ENCODE measurements around the gene NLE1. TPM values are rescaled to one million over a fixed set of nuclear protein-coding genes. Genes with fewer than 3 reads are reported as not detected.
"Not testable (repeated sequence)": the region's sequence is repeated elsewhere in the genome, so short reads cannot be mapped to it uniquely, and the experiment has no call there.

The NLE1 gene
- 1 to 10 TPM; 5.5 to 6.7 TPM for total RNA-seq
- long read RNA-seq, partial matches to known transcripts = 1 of 8 reads
- long read RNA-seq, other reads (novel, unspliced or antisense) = 4 of 8 reads

- DNase-seq (peak; percentile 88), ATAC-seq (peak; percentile 93 to 94)
- intact Hi-C loops (cut with DNase I) = no loop called here
Measured at GRCh38 chr17:35141681-35142466, at the start of gene NLE1. NLE1 (minus strand) TSS chr17:35142303; CDS start chr17:35142275, 28 bp downstream.

GRCh38 chr17:35191001-35191695 lies 49.0 kb upstream of the NLE1 start:
- intact Hi-C loops (cut with DNase I) = no loop called here
- DNase-seq (no peak), ATAC-seq (no peak)

GRCh38 chr17:35189291-35189690 lies 47.2 kb upstream of the NLE1 start:
- ATAC-seq = no peak
- intact Hi-C loops (cut with DNase I) = no loop called here
- no peak for DNase-seq

GRCh38 chr17:35188111-35188510 lies 46.0 kb upstream of the NLE1 start:
- ATAC-seq (no peak), DNase-seq (no peak)
- intact Hi-C loops (cut with DNase I) = no loop called here

DNA sequence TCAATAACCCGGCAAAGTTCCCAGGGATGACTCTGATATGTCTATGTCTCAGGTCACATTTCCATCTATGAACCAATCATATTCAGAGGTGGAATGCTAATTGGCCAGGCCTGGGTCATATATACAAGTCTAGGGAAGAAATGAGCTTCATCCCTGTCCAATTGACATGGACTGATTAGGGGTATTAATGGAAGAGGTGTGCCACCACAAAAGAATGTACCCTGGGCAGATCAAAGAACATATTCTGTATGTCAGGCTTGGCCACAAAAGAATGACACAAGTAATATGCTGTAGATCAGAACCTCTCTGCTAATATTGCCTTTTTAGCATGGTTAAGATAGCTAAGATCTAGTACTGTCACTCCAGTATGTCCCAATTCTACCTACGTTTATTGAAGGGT lies 45.4 kb upstream of the NLE1 start:
- ATAC-seq (no peak), DNase-seq (no peak)
- intact Hi-C loops (cut with DNase I) = no loop called here

- no peak for DNase-seq
- no peak for ATAC-seq
- intact Hi-C loops (cut with DNase I) = no loop called here
Measured at GRCh38 chr17:35185849-35186248, 43.7 kb upstream of the NLE1 start.

- no peak for DNase-seq
- ATAC-seq = no peak
- intact Hi-C loops (cut with DNase I) = no loop called here
Measured at GRCh38 chr17:35184274-35184673, 42.2 kb upstream of the NLE1 start.

DNA sequence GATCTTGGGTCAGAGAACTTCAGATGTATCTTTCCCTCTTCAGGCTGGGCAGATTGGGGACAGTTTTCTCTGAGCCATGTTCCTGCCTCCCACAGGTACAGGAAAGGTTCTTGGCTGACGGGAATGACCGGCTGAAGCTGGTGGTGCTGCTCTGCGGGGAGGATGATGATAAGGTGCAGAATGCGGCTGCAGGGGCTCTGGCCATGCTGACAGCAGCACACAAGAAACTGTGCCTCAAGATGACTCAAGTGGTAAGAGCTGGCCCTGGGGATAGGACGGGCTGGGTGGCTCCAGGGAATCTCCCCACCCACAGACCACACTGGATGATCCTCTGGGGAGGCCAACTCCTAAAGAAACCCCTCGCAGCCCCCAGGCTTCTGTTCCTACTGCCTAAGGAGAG lies 41.2 kb upstream of the NLE1 start:
- no peak for DNase-seq
- intact Hi-C loops (cut with DNase I) = no loop called here
- no peak for ATAC-seq

GRCh38 chr17:35179379-35179778 lies 37.3 kb upstream of the NLE1 start:
- intact Hi-C loops (cut with DNase I) = loop anchor here in 1 of 2 donors (10.0 kb wide), 1 partner anchor 355 kb away; the partner anchor contains the start of gene SLFN12L

DNA sequence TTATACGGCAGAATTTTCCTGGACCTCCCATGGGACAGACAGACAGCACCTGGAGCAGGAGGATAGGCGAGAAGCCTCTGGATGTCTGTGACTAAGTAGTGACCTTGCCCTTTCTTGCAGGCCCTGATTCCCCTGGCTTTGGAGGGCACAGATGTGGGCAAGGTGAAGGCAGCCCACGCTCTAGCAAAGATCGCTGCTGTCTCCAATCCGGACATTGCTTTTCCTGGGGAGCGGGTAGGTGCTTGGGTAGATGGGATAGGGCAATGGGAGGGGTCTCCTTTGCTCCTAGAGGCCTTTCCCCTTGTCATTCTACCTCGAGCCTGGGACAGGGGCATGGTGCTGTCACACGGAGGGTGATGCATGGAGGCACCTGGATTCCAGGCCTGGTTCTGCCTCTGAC lies 34.8 kb upstream of the NLE1 start:
- intact Hi-C loops (cut with DNase I) = loop anchor here in 1 of 2 donors (10.0 kb wide), 1 partner anchor 358 kb away; the partner anchor contains the start of gene SLFN12L

More at GRCh38 chr17:35179379-35179778, 37.3 kb upstream of the NLE1 start:
- not testable (repeated sequence) for ATAC-seq, DNase-seq

DNA sequence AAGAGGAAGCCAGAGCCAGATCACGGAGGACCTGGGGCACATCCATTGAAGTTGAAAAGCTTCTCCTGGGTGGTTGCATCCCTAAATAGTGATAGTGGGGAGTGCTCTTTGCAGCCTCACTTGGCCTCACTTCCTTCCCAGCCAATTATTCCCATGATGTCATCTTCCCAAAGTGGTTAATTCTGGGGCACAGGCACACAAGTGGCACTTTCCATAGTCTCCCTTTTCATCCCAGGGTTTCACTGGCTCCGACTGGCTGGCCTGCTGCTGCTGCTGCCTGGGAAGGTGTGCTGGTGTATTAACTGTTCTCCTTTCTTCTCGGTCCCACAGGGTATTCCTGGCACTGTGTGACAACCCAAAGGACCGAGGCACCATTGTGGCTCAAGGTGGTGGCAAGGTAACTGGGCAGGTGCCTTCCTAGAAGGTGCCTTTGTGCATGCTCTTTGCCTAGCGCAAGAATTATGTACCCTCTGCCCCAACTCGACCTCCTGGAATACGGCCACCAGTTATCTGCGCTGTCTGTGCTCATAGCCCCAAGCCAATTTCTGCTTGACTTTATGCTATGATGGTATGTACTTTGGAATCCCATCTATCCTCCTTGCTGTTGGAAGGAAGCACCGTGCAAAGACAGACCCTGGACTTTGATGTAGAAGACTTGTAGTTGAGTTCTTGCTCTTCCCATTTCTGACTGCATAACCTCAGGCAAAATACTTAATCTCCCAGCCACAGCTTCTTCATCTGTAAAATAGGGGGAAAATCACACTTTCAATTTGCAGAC lies 33.7 kb upstream of the NLE1 start:
- no peak for ATAC-seq
- intact Hi-C loops (cut with DNase I) = loop anchor here in 1 of 2 donors (10.0 kb wide), 1 partner anchor 359 kb away; the partner anchor contains the start of gene SLFN12L
- no peak for DNase-seq

More for the DNA sequence above, 34.8 kb upstream of the NLE1 start:
- ATAC-seq (no peak), DNase-seq (no peak)

DNA sequence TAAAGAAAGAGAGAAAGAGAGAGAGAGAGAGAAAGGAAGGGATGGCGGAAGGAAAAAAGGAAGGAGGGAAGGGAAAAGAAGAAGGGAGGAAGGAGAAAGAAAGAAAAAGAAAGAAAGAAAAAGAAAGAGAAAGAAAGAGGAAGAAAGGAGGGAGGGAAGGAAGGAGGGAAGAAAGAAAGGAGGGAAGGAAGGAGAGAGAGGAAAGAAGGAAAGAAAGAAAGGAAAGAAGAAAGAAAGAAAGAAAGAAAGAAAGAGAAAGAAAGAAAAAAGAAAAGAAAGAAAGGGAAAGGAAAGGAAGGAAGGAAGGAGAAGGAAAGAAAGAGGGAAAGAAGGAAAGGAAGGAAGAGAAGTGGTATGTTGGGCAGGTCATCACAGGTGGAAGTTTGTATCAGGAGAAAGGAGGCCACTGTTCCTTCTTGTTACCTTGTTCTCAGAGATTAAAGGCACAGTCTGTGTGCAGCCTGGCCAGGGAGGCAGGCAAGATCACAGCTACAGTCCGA lies 32.8 kb upstream of the NLE1 start:
- intact Hi-C loops (cut with DNase I) = loop anchor here (5.0 to 10.0 kb wide), 2 partner anchors 360 to 367 kb away; partner anchors contain the start of gene SLFN12L (in 1 of the 2)
- ATAC-seq (no peak), DNase-seq (no peak)

GRCh38 chr17:35172321-35172720 lies 30.2 kb upstream of the NLE1 start:
- intact Hi-C loops (cut with DNase I) = loop anchor here (5.0 to 10.0 kb wide), 2 partner anchors 362 to 370 kb away; partner anchors contain the start of gene SLFN12L (in 1 of the 2)
- not testable (repeated sequence) for DNase-seq, ATAC-seq

GRCh38 chr17:35171834-35172233 lies 29.7 kb upstream of the NLE1 start:
- DNase-seq (no peak), ATAC-seq (no peak)
- intact Hi-C loops (cut with DNase I) = loop anchor here (5.0 to 10.0 kb wide), 2 partner anchors 363 to 370 kb away; partner anchors contain the start of gene SLFN12L (in 1 of the 2)

DNA sequence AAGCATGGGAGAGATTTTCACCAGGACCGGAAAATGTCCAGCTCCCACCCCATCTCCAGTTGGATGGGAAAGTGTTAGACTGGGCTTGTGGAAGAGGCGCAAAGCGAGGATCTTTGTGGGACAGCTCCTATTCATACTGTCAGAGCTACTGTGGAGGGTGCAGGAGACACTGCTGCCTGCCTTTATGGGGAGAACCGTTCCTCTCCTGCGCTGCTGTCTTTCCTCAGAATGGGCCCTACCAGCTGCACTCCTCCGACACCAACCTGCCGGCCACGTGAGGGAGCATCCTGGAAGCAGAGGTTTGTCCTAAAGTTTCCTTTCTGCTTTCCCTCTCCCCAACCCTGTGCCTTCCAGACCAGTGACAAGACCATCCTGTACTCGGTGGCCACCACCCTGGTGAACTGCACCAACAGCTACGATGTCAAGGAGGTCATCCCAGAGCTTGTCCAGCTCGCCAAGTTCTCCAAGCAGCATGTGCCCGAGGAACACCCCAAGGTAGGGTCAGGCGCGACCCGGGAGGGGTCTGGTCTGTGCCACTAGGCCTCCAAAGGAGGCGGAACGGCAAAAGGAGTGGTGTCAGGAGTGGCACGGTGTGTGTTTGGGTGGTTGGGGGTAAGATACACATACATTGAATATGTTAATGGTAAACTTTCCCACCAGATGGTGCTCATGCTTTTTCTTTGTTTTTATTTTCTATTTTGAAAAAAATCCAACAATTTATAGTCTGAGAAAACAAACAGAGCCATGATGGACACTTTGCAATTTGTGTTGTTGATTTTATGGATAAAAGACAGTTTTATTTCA lies 29.1 kb upstream of the NLE1 start:
- no peak for DNase-seq
- ATAC-seq = no peak
- intact Hi-C loops (cut with DNase I) = loop anchor here (5.0 to 10.0 kb wide), 2 partner anchors 364 to 371 kb away; partner anchors contain the start of gene SLFN12L (in 1 of the 2)

- no peak for ATAC-seq
- DNase-seq = no peak
- intact Hi-C loops (cut with DNase I) = loop anchor here (5.0 to 10.0 kb wide), 2 partner anchors 365 to 372 kb away; partner anchors contain the start of gene SLFN12L (in 1 of the 2)
Measured at GRCh38 chr17:35169835-35170363, 27.8 kb upstream of the NLE1 start.

DNA sequence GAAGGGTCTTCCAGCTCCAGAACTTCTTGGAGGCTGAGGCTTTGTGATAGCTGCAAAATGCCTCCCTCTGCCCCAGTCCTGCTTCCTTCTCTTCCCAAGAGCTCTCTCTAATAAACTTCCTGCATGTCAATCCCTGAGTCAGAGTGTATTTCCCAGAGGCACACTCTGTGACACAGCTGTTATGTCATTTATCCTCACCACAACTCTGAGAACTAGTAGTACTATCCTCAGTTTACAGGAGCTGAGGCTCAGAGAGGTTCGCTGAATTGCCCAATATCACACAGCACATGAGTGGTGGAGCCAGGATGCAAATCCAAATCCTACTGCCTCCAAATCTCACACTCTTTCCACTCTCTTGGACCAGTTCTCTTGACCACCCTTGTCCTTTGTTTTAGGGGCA lies 25.6 kb upstream of the NLE1 start:
- no peak for DNase-seq
- no peak for ATAC-seq
- intact Hi-C loops (cut with DNase I) = no loop called here

GRCh38 chr17:35167046-35167445 lies 24.9 kb upstream of the NLE1 start:
- intact Hi-C loops (cut with DNase I) = no loop called here
- ATAC-seq (no peak), DNase-seq (no peak)
